Ovary (tissue), 3 donors: ENCODE measurements around the gene TNRC6C.

Experiments used
- CTCF ChIP-seq, 3 donors: fragments of 450-650 bp in 2 of 3; fragments of 200-600 bp in 1 of 3; IDR thresholded peaks; one replicate each; pipeline versions ENCODE4 v1.5.1 to v1.8.0; 2016 to 2022; ENCODE audit warnings: antibody characterized with exemption in 3 of 3, mild to moderate bottlenecking in 1 of 3
- EP300 ChIP-seq: sonication (generic); formaldehyde crosslinking; IDR thresholded peaks from one replicate; pipeline ENCODE4 v1.6.1; 2017; ENCODE audit warnings: antibody characterized with exemption
- POLR2A ChIP-seq: fragments of 450-650 bp; IDR thresholded peaks from one replicate; pipeline ENCODE4 v1.6.1; 2017; ENCODE audit warnings: antibody characterized with exemption, mild to moderate bottlenecking, moderate library complexity
- donor health status: DM: no; HTN: no; CAD: no.

- no peak for TF ChIP-seq CTCF (IDR thresholded peaks at IDR 0.05)
- TF ChIP-seq EP300 = no peak
- TF ChIP-seq POLR2A = no peak
Observed at GRCh38 chr17:78126895-78127238, 168.4 kb downstream of the TNRC6C start.
